HUDEP-2 (cell line): ENCODE results near the gene MEST.
"Not testable (repeated sequence)": the region's sequence is repeated elsewhere in the genome, so short reads cannot be mapped to it uniquely, and the experiment has no call there.

Source experiments
- DNase-seq, 76 experiments: peaks; one replicate each; lab custom pipeline; 2025; ENCODE audit not compliant: unreplicated experiment in 76 of 76; lab: John Stamatoyannopoulos, UW

The MEST gene

GRCh38 chr7:130521258-130521951 lies 29.5 kb downstream of the MEST start:
- DNase-seq, result no peak

DNA sequence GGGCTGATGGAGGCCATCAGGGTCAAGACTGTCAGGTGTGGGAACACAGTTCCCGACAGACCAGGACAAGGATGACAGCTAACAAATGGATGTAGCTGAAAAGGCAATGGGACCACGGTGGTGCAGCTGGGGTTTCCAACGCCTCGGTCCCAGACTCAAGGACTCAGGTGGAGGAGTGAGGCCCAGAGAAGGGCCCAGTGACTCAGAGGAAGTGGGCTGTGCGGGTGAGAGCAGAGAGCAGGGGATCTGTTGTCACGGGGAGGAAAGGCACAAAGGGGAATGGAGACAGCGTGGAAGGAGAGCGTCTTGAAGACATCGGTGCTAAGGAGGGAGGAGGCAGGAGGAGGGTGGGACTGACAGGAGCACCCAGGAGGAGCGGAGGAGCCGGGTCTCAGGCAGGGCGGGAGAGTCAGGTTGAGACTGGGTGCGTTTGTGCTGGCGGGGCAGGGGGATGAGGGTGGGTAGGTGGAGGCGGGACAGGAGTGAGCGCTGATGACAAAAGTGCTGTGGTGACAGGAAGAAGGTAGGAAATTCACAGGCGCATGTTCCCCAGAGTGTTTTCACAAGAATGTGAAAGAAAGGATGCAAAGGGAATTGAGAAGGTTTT lies 31.7 kb downstream of the MEST start:
- not testable (repeated sequence) for DNase-seq

DNA sequence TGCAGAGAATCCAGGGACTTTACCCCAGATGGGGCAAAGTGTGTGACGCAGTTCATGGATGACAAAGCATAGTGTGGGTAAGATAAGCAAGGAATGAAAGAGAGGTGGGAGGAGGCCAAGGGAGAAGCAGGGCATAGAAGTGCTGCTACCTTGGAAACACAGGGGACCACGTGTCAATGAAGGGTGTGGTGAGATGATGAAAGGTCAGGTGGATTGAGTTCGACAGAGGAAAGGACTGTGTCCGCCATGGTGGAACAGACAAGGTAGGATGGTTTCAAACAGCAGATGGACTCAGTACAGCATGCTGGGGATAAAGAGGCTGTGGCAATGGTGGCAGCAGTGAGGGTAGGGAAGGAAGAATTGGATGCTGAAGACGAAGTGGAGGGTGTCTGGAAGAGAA lies 32.7 kb downstream of the MEST start:
- no peak for DNase-seq

GRCh38 chr7:130527752-130528355 lies 36.0 kb downstream of the MEST start:
- DNase-seq, result not testable (repeated sequence)

- DNase-seq, result no peak
These were observed 37.5 kb downstream of the MEST start for GRCh38 chr7:130529417-130529816.

- DNase-seq, result not testable (repeated sequence)
These were observed 46.0 kb downstream of the MEST start for GRCh38 chr7:130537894-130538293.

GRCh38 chr7:130541287-130541686 lies 49.4 kb downstream of the MEST start:
- not testable (repeated sequence) for DNase-seq

- DNase-seq, result not testable (repeated sequence)
These were observed 50.4 kb downstream of the MEST start for GRCh38 chr7:130542297-130542696.

DNA sequence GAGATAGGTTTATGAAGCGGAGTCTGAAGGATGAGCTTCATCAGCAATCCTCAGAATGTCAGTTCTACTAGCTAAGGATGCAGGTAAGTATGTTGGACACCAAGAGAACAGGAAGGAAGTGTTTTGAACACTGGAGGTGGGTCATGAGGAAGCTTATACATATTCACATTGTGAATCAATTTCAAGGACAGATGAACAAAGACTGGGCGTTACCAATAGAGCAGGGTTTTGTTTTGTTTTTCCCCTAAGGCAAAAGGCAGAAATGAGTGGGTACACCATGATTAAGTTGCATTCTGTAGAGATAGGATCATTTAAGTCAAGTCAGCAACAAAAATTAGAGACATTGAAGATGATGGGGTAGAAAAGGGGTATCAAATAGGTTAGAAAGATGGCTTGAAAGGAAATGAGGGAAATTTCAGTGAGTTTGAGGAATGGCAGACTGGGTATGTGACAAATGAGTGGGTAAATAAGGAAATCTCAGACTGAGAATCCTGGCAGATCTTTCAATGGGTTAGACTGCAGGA lies 51.7 kb downstream of the MEST start:
- DNase-seq, result no peak

GRCh38 chr7:130544356-130544755 lies 52.5 kb downstream of the MEST start:
- DNase-seq, result no peak

DNA sequence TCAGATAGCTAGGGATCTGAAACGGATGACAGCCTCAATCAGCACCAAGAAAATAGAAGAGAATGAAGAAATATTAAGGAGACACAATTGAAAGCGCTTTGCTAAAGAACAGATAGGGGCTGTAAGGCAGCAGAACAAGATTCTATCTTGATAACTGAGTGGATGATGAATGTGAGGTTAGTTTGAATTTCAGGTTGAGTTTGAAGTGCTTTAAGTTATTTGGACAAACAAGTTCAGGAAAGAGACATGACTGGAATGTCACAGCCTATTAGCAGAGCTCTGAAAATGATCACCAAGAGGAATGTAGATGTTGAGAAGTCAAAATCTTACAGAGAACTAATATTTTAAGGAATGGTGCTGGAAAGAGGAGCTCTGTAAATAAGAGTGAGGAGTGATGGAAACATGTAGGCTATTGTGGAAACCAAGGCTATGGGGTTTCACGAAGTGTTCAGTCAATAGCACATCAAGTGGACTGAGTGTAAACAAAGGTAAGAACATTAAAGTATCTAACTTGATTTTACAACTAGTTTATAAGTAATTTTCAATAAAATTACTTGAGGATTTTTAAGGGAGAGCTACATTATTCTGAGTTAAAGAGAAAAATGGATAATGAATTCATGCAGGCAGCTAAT lies 61.6 kb downstream of the MEST start:
- DNase-seq, result no peak

DNA sequence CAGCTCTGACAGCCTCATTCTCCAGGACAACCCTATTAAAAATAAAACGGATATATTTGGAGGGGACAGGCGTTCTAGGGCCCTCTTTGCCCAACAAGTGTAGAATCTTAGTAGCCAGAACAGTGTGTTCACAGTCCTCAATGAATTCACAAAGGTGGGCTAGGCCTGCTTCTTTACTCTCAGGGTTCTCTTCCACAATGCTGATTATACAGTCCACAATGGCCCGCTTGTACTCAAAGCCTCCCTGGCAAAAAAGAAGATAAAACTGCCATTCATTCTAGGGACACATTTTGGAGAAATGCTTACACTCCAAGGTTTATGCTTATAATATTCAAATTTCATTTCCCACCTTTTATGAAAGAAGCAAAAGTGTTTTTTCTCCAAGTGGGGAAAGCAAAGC lies 62.6 kb downstream of the MEST start:
- DNase-seq, result no peak
